ENCODE measurements around the gene AMD1. TPM values are rescaled to one million over a fixed set of nuclear protein-coding genes. Genes with fewer than 3 reads are reported as not detected.

Gene AMD1
- 10 to 100 TPM; 46.2 to 93.1 (median 59.6) TPM for total RNA-seq

DNA sequence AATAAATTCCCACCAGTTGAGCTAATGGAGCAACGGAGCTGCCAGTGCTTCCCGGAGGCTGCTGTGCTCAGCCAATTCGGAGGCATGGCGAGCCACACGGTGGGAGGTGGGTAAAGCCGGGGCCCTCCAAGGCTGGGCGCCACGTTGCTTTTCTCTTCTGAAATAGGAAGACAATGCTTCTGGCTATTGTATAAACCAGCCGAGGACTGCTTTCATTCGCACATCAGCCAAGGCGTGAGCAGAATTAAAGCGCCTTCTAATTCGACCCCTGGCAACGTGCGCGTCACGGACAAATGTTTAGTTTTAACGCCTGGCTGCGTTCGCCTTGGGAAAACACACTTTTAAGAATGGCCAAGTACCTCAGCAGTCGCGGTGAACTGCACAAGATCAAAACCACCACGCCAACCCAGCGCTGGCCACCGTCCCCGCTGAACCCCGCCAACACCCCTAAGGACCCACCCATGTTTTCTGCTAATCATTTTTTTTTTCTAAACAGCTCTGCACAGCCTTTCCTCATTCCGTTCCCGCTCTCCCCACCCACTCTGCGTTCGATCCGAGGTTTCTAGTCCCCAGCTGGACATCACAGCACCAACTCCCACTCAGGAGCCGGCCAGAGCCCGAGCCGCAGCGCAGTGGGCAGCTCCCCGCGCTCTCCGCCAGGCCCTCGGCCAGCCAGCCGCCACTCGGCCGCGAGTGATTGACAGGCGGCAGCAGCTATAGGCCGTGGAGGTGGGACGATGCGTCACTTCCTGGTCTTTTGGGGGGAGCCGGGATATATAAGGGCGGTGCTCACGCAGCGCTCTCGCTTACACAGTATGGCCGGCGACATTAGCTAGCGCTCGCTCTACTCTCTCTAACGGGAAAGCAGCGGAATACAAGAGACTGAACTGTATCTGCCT, at the start of gene AMD1:
Gene AMD1 (plus strand): TSS at position 805 of the 899 bp plus-strand sequence. CDS start 321 bp downstream, outside the sequence.
- H3K27me3 ChIP-seq, result no peaks in the 10 kb centered on the region
- H3K36me3 ChIP-seq, result no peaks in the 10 kb centered on the region
- under 1% methylated on average over 42 of the region's 59 CpGs for WGBS
- peak within 1 kb of the TSS; percentile 83 to 98 (median 90) for H3K4me3 ChIP-seq
- peak within 1 kb of the TSS; percentile 94 to 97 (median 97) for H3K27ac ChIP-seq (replicated peaks in 1 of 4)
- DNase-seq (ENCODE audit: extremely low spot score), result peak; percentile 99
- no peaks in the 10 kb centered on the region for H3K9me3 ChIP-seq
- TF ChIP-seq POLR2A (IDR thresholded peaks at IDR 0.05; ENCODE audit: low read depth) (peak; percentile 97), CTCF (IDR thresholded peaks at IDR 0.05) (no peak), EP300 (IDR thresholded peaks at IDR 0.05) (no peak), POLR2AphosphoS5 (IDR thresholded peaks at IDR 0.05) (peak; percentile 98 to 100)
- H3K4me1 ChIP-seq, result peaks cover 26 to 36% (median 29%) of the 10 kb centered on the region in 4 donors
- intact Hi-C loops (cut with DNase I), result loop anchor here (2.0 to 10.0 kb wide), 3 partner anchors 59 to 1179 kb away; partner anchors contain the start of genes AK9, CDK19 and FIG4

GRCh38 chr6:110826236-110827129, 48.1 kb upstream of the AMD1 start:
- Histone ChIP-seq H3K27ac (replicated peaks in 1 of 4) (peak overlapping the region in 2 of 4 donors; percentile 27 to 36), H3K27me3 (no peaks in the 10 kb centered on the region), H3K36me3 (no peaks in the 10 kb centered on the region), H3K9me3 (no peaks in the 10 kb centered on the region), H3K4me1 (peaks cover 13 to 20% (median 17%) of the 10 kb centered on the region in 4 donors), H3K4me3 (no peak overlapping the region)
- no peak for DNase-seq (ENCODE audit: extremely low spot score)
- intact Hi-C loops (cut with DNase I), result no loop called here
- no peak for TF ChIP-seq POLR2AphosphoS5 (IDR thresholded peaks at IDR 0.05)
- TF ChIP-seq EP300 (IDR thresholded peaks at IDR 0.05), result no peak
- TF ChIP-seq CTCF (IDR thresholded peaks at IDR 0.05), result no peak
- no peak for TF ChIP-seq POLR2A (IDR thresholded peaks at IDR 0.05; ENCODE audit: low read depth)
- WGBS, result 70% methylated on average over 9 of the region's 9 CpGs

DNA sequence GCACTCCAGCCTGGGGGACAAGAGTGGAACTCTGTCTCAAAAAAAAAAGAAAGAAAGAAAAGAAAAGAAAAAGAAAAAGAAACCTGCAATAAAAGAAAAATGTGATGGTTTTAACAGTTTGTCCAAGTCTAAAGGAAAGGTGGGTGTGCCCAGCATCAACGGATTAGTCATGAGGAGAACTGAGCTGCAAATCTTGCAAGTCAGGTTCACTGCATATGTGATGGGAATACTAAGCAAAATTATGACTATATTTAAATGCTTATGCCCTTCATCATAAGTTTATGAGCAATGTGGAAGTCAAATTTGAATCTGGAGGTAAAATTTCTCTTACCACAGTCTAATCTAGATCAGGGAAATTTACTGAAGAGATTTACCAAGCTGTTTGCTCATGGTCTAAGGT, 46.2 kb upstream of the AMD1 start:
- no peak for DNase-seq (ENCODE audit: extremely low spot score)
- intact Hi-C loops (cut with DNase I), result no loop called here
- H3K4me1 ChIP-seq, result peaks cover 0 to 3% (median 0%) of the 10 kb centered on the region in 4 donors
- H3K9me3 ChIP-seq, result no peaks in the 10 kb centered on the region
- no peaks in the 10 kb centered on the region for H3K36me3 ChIP-seq
- no peak overlapping the region for H3K27ac ChIP-seq (replicated peaks in 1 of 4)
- H3K27me3 ChIP-seq, result no peaks in the 10 kb centered on the region
- TF ChIP-seq CTCF (IDR thresholded peaks at IDR 0.05) (no peak), POLR2AphosphoS5 (IDR thresholded peaks at IDR 0.05) (no peak), EP300 (IDR thresholded peaks at IDR 0.05) (no peak), POLR2A (IDR thresholded peaks at IDR 0.05; ENCODE audit: low read depth) (no peak)
- WGBS, result 69% methylated on average over 1 of the region's 1 CpG
- no peak overlapping the region for H3K4me3 ChIP-seq

- H3K4me3 ChIP-seq, result no peak overlapping the region
- no peak for DNase-seq (ENCODE audit: extremely low spot score)
- no peak overlapping the region for H3K27ac ChIP-seq (replicated peaks in 1 of 4)
- 96% methylated on average over 6 of the region's 6 CpGs for WGBS
- intact Hi-C loops (cut with DNase I), result no loop called here
- TF ChIP-seq EP300 (IDR thresholded peaks at IDR 0.05) (no peak), POLR2A (IDR thresholded peaks at IDR 0.05; ENCODE audit: low read depth) (no peak), CTCF (IDR thresholded peaks at IDR 0.05) (no peak), POLR2AphosphoS5 (IDR thresholded peaks at IDR 0.05) (no peak)
- H3K36me3 ChIP-seq, result no peaks in the 10 kb centered on the region
- H3K4me1 ChIP-seq, result peaks cover 0 to 3% (median 0%) of the 10 kb centered on the region in 4 donors
- H3K9me3 ChIP-seq, result no peaks in the 10 kb centered on the region
- H3K27me3 ChIP-seq, result no peaks in the 10 kb centered on the region
Observed at GRCh38 chr6:110831405-110831804, 43.2 kb upstream of the AMD1 start.

Data from esophagus muscularis mucosa (tissue), 4 donors.